HG02981 (cell line): ENCODE results near the gene AGRN.
A peak's percentile ranks its signal among the peaks of the same experiment; 100 is the strongest.
"Not testable (repeated sequence)": the region's sequence is repeated elsewhere in the genome, so short reads cannot be mapped to it uniquely, and the experiment has no call there.

Experiments used
- ATAC-seq: cut with Tn5 transposase; IDR thresholded peaks from one replicate; pipeline ENCODE4 v1.9.1; 2021; ENCODE audit warnings: mild to moderate bottlenecking, moderate library complexity; ENCODE audit not compliant: unreplicated experiment

The AGRN gene

DNA sequence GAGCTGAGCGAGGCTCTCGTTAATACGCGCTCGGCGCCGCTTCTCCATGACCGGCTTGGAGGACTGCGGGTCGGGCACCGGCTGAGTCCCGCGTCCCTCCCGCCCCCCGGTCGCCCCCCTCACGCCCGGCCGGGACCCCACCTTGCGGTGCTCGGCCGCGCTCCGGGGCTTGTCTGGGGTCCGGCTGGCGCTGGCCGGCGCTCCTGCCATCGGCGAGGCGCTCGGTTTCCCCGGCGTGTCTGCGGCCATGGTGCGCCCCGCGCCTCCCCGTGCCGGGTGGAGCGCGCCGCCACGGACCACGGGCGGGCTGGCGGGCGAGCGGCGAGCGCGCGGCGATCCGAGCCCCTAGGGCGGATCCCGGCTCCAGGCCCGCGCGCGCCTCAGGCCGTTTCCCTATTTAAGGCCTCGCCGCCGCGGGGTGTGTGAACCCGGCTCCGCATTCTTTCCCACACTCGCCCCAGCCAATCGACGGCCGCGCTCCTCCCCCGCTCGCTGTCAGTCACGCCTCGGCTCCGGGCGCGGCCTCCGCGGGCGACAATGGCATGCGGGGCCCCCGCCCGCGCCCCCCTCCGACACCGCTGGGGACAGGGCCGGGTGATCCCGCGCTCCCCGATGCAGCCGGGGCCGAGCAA lies 20.1 kb upstream of the AGRN start, which contains the start of gene HES4:
Gene HES4, minus strand, starts transcription at position 373 of the 632 bp plus-strand sequence. Its CDS starts 124 bp downstream, at position 249.
- peak; percentile 43 for ATAC-seq

DNA sequence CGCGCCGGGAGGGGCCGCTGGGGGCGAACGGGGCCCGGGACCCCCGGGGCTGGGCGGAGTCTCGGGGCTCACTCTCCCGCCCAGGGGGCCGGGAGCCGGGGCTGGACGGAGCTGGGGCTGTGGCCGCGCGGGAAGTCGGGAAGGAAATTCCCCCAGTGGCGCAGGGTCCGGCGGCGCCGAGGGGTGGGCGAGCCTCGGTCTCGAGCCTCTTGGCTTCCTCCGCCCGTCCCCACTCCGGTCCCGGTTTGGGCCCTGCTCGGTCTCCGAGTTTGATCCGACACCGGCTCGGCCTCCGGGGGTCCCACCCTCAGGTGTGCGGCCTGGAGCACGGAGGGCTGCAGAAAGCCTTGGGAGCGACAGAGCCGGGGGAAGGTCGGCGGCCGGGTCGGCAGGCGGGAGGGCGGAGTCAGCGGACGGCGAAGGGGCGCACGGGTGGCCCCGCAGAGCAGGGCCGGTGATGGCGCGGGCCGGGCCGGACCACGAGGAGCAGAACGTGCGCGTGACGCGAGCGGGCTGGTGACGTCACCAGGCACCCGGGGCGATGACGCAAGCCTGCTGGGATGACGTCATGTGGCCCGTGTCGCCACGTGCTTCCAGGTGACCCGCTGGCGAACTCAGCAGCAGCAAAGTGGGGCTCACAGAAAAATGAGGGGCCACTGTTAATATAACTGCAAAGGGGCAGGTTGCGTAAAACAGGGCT lies 19.4 kb upstream of the AGRN start:
- peak; percentile 24 for ATAC-seq

DNA sequence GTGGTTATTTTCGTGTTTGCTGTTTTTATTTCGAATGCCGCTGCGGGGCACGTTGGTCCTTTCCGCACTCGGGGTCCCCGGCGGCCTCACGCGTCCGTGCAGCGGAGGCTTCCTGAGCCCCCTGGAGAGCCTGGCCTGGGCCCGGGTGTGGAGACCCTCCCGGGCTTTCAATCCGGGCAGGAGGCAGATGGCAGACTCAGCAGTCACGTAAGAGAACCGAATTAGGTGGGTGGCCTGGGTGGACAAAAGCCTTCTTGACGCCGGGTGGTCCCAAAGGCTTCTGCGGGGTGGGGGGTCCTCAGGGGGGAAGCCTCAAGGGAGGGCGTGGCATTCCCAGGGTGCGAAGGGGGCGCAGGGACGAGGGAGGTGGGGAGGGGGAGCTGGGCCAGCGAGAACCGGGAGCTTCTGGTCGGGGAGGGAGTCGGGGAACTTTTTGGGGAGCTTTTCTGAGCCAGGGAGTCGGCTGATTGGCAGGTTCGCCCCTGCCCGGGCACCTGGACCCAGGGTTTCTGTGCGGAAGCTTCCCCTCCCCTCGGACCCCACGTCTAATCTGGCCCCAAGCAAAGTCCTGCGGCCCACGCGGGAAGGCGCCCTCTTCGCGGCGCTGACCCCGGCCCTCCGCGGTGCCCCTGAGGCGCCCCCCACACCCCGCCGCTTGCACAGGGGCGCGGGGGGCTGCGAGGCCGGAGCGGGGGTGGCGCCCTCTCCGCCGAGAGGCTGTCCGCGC lies 18.7 kb upstream of the AGRN start:
- ATAC-seq = no peak

DNA sequence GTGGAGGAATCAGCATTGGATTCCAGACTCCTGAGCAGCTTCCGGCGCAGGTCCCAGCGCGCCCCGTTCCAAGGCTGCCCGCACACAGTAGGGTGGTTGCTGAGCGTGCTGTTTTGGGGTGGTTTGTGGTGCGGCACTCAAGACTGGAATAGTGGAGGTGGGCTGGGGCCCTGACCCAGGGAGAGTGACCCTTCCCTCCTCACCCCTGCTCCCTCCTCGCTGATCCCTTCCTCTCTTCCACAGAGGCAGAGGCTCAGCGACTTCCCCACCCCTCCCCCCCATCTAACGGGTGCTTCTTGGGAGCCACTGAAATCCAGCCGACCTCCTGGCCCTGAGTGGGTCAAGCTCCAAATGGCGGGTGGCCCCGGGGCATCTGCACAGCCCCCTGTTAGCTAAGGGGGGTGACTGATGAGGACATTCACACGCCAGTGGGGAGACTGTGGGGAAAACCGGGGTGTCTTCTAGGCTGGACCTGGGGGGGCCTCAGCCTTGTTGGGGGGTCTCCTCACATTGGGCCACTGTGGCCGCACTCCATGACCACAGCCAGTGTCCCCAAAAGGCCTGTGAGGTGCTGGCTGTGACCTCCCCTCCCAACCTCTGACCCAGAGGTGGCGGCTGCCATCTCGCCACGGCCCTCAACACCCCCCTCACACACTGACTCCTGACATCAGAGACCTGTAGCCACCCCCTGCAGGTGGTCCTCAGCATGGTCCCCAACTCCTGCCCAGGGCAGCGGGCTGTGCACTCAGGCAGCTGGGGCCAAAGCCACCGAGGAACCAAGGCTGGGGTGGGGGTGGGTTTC lies 16.1 kb upstream of the AGRN start:
- no peak for ATAC-seq

DNA sequence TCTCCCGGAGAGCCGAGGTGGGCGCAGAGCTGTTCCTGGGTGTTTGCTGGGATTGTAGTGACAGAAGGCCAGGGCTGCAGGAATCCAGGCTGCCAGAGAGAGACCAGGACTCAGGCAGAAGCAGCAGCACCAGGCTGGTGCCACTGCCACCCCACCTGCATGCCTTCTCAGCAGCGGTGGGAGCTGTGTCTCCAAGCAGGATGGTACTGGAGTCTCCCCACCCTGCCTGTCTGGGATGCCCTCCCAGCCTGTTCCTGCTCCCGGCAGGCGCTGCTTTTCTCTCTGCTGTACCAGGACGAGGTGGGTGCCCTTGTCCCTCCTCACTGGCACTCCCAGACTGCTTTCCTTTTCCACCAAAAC lies 15.5 kb upstream of the AGRN start:
- ATAC-seq = no peak

DNA sequence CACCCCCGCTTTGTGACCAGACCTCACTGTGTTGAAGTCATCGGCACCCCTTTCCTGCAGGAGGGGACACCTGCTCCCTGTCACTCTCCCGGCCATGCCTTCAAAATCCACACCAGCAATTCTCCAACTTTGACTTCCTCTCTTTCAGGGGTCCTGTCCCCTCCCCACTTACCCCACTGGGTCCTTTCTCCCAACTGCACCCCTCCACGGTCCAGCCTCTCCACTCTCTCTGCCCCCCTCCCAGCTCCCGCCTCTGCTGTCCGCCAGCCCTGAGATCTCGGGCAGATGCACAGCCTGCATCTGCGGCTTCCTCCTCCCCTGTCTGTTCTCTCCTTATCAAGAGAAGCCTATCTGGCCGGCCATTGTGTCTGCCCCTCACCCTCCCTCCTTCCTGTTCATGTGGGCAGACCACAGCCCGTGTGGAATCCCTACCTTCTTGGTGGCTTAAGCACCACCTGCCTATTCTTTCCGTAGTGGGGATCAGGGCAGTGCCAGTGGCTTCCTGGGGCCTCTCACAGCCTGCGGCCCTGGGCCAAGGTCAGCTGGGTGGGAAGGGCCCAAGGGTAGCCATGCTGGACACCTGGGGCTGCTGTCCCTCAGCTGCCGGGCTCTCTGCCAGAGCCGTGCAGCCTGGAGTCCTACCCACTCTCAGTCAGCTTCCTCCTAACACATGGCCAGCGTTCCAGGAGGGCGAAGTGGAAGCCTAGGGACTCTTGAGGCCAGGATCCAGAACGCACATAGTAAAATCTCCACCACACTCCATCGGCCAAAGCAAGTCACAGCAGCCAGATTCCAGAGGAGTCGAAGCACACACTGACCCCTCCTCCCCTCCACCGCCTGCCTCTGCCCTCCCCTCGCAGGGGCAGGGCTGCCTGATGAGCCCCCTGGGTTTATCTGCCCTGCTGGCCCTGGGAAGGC lies 14.9 kb upstream of the AGRN start:
- ATAC-seq = no peak

DNA sequence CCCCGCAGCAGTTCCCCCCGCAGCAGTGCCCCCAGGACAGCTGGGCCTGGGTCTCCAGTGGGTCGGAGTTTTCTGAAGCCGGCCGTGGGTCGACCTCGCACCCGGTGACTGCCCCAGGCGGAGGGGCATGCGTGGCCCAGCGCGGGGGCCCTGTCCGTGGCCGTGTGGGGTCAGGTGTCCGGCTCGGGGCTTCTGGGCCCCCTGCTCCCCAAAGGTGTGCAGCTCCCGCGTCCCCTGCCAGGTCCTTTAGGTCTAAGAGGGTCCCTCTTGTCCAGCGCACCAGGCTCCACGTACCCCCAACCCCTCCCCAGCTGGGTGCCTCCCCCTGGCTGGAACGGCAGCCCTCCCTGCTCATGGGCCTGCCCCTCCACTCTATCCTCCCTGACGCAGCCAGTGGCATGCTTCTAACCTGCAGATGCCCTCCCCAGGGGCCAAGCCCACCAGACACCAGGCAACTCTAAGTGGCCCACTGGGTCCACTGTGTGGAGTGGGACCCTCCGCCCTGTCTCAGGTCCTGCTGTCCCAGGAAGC lies 14.1 kb upstream of the AGRN start:
- no peak for ATAC-seq

DNA sequence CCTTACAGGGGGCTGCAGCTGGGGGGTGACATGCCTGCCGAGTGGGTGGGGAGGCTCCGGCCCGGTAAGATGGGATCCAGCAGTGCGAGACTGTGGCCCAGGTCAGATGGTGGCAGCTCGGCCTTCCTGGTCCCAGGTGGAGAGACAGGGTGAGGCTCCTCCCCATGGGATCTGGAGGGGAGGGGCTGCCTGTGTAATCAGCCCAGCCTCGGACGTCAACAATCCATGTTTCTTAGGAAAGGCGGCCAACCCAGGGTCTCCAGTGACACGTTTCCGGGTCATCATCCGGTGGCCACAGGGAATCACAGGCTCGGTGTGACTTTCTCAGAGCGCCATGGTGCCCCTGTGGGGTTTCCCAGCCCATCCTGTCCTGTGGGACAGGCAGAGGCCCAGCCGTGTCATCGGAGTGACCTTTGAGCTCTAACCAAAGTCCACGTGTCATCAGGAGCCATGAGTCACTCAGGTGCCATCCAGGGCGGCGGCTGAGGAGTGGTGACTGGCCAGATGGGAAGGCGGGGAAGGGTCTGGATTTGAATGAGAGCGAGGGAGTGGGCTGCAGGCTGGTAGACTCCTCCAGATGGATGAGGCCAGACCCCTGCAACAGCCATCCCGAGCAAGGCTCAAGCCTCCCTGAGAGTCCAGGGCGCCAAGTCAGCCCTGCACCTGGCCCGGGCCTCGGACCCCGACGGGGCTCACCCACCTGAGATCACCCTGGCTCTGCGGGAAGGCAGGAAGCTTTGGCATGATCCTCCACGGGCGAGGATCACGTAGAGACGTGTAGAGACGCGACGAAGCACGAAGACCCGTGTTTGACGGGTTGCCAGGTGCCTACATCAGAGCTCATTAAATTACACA lies 13.4 kb upstream of the AGRN start:
- no peak for ATAC-seq

DNA sequence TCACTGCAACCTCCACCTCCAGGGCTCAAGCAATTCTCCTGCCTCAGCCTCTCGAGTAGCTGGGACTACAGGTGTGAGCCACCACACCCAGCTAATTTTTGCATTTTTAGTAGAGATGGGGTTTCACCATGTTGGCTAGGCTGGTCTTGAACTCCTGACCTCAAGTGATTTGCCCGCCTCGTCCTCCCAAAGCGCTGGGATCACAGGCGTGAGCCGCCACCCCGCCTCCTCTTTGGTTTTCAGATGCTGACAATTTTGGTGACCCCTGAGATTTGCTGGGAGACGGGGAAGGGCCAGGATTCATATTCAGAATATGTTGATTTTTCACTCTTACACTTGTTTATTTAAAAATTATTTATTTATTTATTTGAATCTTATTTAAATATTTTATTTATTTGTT lies 9.8 kb upstream of the AGRN start:
- ATAC-seq = not testable (repeated sequence)

DNA sequence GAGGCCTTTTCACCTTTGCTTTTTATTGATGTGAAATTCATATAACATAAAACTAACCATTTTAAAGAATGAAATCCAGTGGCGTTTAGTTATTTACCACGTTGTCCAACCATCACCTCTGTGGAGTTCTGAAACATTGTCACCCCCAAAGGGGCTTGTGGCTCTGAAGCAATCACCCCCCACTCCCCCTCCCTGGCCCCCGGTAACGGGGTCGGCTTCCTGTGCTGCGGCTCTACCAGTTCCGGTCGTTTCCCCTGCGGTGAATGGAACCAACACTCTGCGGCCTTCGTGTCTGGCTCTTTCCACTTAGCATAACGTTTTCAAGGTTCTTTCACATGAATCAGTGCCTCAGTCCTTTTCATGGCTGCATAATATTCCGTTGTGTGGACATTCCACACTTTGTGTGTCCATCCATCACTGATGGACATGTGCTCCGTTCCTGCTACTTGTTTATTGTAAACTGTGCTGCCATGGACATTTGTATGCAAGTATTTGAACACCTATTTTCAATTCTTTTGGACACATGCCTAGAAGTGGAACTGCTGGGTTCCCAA lies 8.4 kb upstream of the AGRN start:
- no peak for ATAC-seq

DNA sequence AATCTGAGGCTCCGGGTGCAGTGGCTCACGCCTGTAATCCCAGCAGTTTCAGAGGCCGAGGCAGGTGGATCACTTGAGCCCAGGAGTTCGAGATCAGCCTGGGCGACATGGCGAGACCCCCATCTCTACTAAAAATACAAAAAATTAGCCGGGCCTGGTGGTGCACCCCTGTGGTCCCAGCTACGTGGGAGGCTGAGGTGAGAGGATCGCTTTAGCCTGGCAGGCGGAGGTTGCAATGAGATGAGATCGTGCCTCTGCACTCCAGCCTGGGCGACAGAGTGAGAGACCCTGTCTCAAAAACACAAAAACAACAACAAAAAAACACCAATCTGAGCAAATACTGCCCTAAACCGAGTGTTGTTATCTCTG lies 7.2 kb upstream of the AGRN start:
- ATAC-seq = not testable (repeated sequence)

DNA sequence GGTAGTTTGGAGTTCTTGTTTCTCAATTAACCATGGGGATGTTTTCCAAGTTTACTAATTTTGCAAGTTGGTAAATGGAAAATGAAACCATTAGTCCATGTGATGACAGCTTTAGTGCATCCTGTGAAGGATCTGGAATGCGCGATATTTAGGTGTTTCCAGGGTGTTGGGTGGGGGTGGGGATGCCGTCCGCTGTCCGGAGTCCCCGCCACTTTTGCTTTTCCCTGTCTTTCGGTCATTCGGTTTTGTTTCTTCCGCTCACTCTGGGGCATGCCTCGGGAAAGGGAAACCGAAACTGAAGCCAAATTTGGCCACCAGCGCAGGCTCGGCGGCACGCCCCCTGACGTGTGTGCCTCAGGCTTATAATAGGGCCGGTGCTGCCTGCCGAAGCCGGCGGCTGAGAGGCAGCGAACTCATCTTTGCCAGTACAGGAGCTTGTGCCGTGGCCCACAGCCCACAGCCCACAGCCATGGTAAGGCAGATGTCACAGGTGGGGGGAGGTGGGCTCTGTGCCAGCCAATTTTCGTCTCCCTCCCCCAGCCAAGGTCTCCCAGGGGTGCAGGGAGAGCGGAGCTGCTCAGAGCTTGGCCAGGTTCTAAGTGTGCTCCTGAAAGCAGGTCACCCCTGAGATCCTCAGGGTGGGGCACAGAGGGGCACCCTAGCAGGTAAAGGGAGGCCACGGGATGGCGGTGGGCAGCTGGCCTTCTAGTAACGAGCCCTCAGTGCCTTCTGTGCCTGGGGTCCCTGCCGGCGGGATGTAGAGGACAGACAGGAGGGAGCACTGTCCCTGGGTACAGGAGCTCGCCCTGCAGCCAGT lies 6.6 kb upstream of the AGRN start, which contains the start of gene ISG15:
Gene ISG15, plus strand, starts transcription at position 393 of the 817 bp plus-strand sequence. Its CDS starts 77 bp downstream, at position 470.
- ATAC-seq = peak; percentile 80

DNA sequence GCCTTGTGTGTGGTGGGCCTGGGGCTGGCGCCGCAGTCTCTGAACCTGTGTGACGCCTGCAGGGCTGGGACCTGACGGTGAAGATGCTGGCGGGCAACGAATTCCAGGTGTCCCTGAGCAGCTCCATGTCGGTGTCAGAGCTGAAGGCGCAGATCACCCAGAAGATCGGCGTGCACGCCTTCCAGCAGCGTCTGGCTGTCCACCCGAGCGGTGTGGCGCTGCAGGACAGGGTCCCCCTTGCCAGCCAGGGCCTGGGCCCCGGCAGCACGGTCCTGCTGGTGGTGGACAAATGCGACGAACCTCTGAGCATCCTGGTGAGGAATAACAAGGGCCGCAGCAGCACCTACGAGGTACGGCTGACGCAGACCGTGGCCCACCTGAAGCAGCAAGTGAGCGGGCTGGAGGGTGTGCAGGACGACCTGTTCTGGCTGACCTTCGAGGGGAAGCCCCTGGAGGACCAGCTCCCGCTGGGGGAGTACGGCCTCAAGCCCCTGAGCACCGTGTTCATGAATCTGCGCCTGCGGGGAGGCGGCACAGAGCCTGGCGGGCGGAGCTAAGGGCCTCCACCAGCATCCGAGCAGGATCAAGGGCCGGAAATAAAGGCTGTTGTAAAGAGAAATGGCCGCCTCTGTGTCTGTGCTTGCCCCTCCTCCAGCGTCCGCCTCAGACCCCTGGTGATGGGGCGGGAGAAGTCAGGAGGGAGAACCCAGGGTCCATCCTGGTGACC lies 5.8 kb upstream of the AGRN start:
- no peak for ATAC-seq

DNA sequence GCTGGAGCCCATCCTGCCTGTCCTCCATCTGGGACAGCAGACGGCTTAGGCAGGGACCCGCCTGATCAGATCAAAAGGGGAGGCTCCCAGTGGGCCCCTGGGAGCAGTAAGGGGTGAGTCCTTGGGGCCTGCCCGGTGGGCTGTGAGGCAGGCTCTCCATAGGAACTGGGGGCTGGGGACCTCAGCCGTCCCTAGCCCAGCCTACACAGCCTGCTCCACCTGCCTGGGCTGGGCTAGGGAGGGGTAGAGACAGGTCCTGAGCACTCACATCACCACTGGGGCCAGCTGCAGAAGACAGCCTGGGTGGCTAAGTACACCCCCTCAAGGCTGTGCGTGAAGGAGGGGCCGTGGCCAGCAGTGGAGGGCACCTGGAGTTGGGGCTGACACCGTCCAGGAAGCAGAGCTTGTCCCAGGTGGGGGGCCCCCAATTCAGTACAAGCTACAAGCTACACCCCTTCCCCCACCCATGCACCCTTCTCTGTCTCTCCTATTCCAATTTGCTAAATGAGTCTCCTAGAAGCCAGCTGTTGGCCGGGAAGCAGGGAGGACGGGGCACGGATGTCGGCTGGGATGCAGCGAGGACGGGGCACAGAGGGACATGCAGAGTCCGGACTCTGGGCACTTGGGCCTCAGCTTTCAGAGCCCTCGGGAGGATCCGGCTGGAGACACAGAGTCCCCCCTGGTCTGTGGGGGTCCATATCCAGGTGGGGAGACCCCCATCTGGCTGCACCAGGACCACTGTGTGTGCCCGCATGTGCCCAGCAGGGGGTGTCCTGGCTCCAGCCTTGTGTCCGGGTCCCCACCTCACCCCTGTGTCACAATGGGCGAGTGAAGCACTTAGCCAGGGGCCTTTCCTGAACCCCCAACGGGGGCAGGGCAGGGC lies 4.9 kb upstream of the AGRN start:
- ATAC-seq = no peak

DNA sequence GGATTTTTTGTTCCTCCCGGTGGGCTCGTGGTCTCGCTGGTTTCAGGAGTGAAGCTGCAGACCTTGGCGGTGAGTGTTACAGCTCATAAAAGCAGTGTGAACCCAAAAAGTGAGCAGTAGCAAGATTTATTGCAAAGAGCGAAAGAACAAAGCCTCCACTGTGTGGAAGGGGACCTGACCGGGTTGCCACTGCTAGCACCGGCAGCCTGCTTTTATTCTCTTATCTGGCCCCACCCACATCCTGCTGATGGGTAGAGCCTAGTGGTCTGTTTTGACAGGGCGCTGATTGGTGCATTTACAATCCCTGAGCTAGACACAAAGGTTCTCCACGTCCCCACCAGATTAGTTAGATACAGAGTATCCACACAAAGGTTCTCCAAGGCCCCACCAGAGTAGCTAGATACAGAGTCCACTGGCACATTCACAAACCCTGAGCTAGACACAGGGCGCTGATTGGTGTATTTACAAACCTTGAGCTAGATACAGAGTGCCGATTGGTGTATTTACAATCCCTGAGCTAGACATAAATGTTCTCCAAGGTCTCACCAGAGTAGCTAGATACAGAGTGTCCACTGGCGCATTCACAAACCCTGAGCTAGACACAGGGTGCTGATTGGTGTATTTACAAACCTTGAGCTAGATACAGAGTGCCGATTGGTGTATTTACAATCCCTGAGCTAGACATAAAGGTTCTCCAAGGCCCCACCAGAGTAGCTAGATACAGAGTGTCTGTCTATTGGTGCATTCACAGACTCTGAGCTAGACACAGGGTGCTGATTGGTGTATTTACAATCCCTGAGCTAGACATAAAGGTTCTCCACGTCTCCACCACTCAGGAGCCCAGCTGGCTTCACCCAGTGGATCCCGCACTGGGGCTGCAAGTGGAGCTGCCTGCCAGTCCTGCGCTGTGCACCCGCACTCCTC lies 2.3 kb upstream of the AGRN start:
- not testable (repeated sequence) for ATAC-seq
